GM18526 (cell line): Measurements from ENCODE around the gene SOAT2.

Source experiments
- POLR2A ChIP-seq: IDR thresholded peaks from 3 replicates; pipeline ENCODE4 v1.6.1; 2011; ENCODE audit not compliant: insufficient read length; ENCODE audit errors: extremely low read depth

SOAT2 gene

GRCh38 chr12:53102883-53103807, at the start of gene SOAT2:
Gene SOAT2 (plus strand): TSS chr12:53103486. CDS start chr12:53103578, 92 bp downstream.
- TF ChIP-seq POLR2A, result no peak

- TF ChIP-seq POLR2A, result peak; percentile 21
These were observed 49.0 kb upstream of the SOAT2 start for GRCh38 chr12:53054112-53054878.

GRCh38 chr12:53055471-53056266, 47.6 kb upstream of the SOAT2 start:
- TF ChIP-seq POLR2A, result no peak

- no peak for TF ChIP-seq POLR2A
These were observed 47.0 kb upstream of the SOAT2 start for GRCh38 chr12:53056296-53056695.

GRCh38 chr12:53056901-53057300, 46.4 kb upstream of the SOAT2 start:
- no peak for TF ChIP-seq POLR2A

GRCh38 chr12:53057816-53058500, 45.3 kb upstream of the SOAT2 start:
- no peak for TF ChIP-seq POLR2A

- TF ChIP-seq POLR2A, result no peak
These were observed 44.4 kb upstream of the SOAT2 start for GRCh38 chr12:53058674-53059433.

GRCh38 chr12:53059434-53060063, 43.7 kb upstream of the SOAT2 start:
- no peak for TF ChIP-seq POLR2A

GRCh38 chr12:53060064-53060720, 43.1 kb upstream of the SOAT2 start:
- no peak for TF ChIP-seq POLR2A

GRCh38 chr12:53060721-53061276, 42.5 kb upstream of the SOAT2 start:
- no peak for TF ChIP-seq POLR2A

- no peak for TF ChIP-seq POLR2A
These were observed 41.8 kb upstream of the SOAT2 start for GRCh38 chr12:53061404-53062010.

- no peak for TF ChIP-seq POLR2A
These were observed 41.0 kb upstream of the SOAT2 start for GRCh38 chr12:53062011-53062961.
